ENCODE data around the gene HHIPL1. TPM values are rescaled to one million over a fixed set of nuclear protein-coding genes. Genes with fewer than 3 reads are reported as not detected.

The HHIPL1 gene
- total RNA-seq, 2 experiments from 2014 or later = 0.25 to 0.72 TPM

GRCh38 chr14:99604278-99604765, 40.6 kb upstream of the HHIPL1 start:
- peaks cover 27% of the 10 kb centered on the region for H3K4me1 ChIP-seq (ENCODE audit: insufficient read depth, low read length, poor library complexity, severe bottlenecking)
- H3K4me3 ChIP-seq (ENCODE audit: low read depth, low read length, poor library complexity, severe bottlenecking) = peak overlapping the region; percentile 90
- peak overlapping the region; percentile 82 for H3K4me2 ChIP-seq (ENCODE audit: low read length)
- no peaks in the 10 kb centered on the region for H3K9me3 ChIP-seq (ENCODE audit: low read length)
- intact Hi-C loops (cut with micrococcal nuclease; ENCODE audit: unreplicated experiment) = loop anchor here (1.0 to 2.0 kb wide), 2 partner anchors 32 to 80 kb away; partner anchors contain the start of gene CYP46A1
- peak overlapping the region; percentile 74 for H3K27ac ChIP-seq (ENCODE audit: low read depth, low read length, poor library complexity, severe bottlenecking)
- CTCF ChIA-PET (ENCODE audit: unreplicated experiment) = interaction anchor here (0.6 kb wide), 1 partner anchor 143 kb away, joined by 4 read pairs; no protein-coding TSS in a partner anchor
- TF ChIP-seq EZH2phosphoT487 (IDR thresholded peaks at IDR 0.05; ENCODE audit: borderline replicate concordance, low read depth, low read length) = no peak
- TF ChIP-seq, protein P1, sequence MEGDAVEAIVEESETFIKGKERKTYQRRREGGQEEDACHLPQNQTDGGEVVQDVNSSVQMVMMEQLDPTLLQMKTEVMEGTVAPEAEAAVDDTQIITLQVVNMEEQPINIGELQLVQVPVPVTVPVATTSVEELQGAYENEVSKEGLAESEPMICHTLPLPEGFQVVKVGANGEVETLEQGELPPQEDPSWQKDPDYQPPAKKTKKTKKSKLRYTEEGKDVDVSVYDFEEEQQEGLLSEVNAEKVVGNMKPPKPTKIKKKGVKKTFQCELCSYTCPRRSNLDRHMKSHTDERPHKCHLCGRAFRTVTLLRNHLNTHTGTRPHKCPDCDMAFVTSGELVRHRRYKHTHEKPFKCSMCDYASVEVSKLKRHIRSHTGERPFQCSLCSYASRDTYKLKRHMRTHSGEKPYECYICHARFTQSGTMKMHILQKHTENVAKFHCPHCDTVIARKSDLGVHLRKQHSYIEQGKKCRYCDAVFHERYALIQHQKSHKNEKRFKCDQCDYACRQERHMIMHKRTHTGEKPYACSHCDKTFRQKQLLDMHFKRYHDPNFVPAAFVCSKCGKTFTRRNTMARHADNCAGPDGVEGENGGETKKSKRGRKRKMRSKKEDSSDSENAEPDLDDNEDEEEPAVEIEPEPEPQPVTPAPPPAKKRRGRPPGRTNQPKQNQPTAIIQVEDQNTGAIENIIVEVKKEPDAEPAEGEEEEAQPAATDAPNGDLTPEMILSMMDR (conservative IDR thresholded peaks at IDR 0.05; ENCODE audit: low read length) = no peak
- peak; percentile 97 for DNase-seq (ENCODE audit: low spot score)
- H3K9me2 ChIP-seq (ENCODE audit: insufficient read depth, low read length) = no peaks in the 10 kb centered on the region
- no TSS peak for BruUV-seq (replicated peaks)
- H2AFZ ChIP-seq (ENCODE audit: low read length) = peak overlapping the region; percentile 88
- H3K79me2 ChIP-seq (ENCODE audit: insufficient read depth, low read depth, low read length) = no peaks in the 10 kb centered on the region
- no peaks in the 10 kb centered on the region for H4K20me1 ChIP-seq (ENCODE audit: insufficient read depth, low read length)
- no peaks in the 10 kb centered on the region for H3K36me3 ChIP-seq (ENCODE audit: insufficient read depth, low read length)
- POLR2A ChIA-PET = interaction anchor here (0.5 to 1.0 kb wide), 2 partner anchors 24 to 90 kb away, joined by 3 to 4 read pairs; no protein-coding TSS in a partner anchor

GRCh38 chr14:99604766-99605298, 40.1 kb upstream of the HHIPL1 start:
- Histone ChIP-seq H3K4me2 (ENCODE audit: low read length) (peak overlapping the region; percentile 82), H4K20me1 (ENCODE audit: insufficient read depth, low read length) (no peaks in the 10 kb centered on the region), H3K4me1 (ENCODE audit: insufficient read depth, low read length, poor library complexity, severe bottlenecking) (peaks cover 27% of the 10 kb centered on the region), H3K9me2 (ENCODE audit: insufficient read depth, low read length) (no peaks in the 10 kb centered on the region), H3K9me3 (ENCODE audit: low read length) (no peaks in the 10 kb centered on the region), H3K36me3 (ENCODE audit: insufficient read depth, low read length) (no peaks in the 10 kb centered on the region), H2AFZ (ENCODE audit: low read length) (peak overlapping the region; percentile 88), H3K27ac (ENCODE audit: low read depth, low read length, poor library complexity, severe bottlenecking) (peak overlapping the region; percentile 74), H3K4me3 (ENCODE audit: low read depth, low read length, poor library complexity, severe bottlenecking) (peak overlapping the region; percentile 90), H3K79me2 (ENCODE audit: insufficient read depth, low read depth, low read length) (no peaks in the 10 kb centered on the region)
- intact Hi-C loops (cut with micrococcal nuclease; ENCODE audit: unreplicated experiment) = loop anchor here (1.0 to 2.0 kb wide), 2 partner anchors 32 to 79 kb away; partner anchors contain the start of gene CYP46A1
- peak; percentile 66 for DNase-seq (ENCODE audit: low spot score)
- no TSS peak for BruUV-seq (replicated peaks)
- TF ChIP-seq EZH2phosphoT487 (IDR thresholded peaks at IDR 0.05; ENCODE audit: borderline replicate concordance, low read depth, low read length) = no peak
- TF ChIP-seq, protein P1 (conservative IDR thresholded peaks at IDR 0.05; ENCODE audit: low read length) = no peak
- POLR2A ChIA-PET = interaction anchor here (0.8 to 1.3 kb wide), 4 partner anchors 24 to 124 kb away, joined by 3 to 5 read pairs (median 4); partner anchors contain the start of genes CCNK and SETD3
- CTCF ChIA-PET (ENCODE audit: unreplicated experiment) = interaction anchor here (0.6 kb wide), 1 partner anchor 143 kb away, joined by 4 read pairs; no protein-coding TSS in a partner anchor
